GM12801 (cell line): ENCODE measurements around the gene SCAMP5.

ENCODE experiments used
- TF ChIP-seq, protein P1 (sequence below): IDR thresholded peaks from one replicate; pipeline ENCODE4 v1.5.1; 2011; ENCODE audit warnings: control low read depth; ENCODE audit not compliant: insufficient read length; ENCODE audit errors: extremely low read depth

The SCAMP5 gene

DNA sequence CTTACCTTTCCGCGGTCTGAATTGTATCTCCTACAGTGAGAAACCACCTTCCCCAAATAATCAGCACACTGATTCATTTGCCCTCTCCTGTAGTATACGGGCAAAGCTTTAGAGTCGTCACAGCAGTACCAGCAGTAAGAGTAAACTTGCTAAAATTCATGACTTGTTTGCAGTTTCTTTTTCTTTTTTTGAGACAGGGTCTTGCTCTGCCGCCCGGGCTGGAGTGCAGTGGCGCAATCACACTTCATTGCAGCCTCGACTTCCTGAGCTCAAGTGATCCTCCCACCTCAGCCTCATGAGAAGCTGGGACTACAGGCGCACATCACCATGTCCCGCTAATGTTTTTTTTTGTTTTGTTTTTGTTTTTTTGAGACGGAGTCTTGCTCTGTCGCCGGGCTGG lies 11.9 kb downstream of the SCAMP5 start:
- TF ChIP-seq, protein P1, sequence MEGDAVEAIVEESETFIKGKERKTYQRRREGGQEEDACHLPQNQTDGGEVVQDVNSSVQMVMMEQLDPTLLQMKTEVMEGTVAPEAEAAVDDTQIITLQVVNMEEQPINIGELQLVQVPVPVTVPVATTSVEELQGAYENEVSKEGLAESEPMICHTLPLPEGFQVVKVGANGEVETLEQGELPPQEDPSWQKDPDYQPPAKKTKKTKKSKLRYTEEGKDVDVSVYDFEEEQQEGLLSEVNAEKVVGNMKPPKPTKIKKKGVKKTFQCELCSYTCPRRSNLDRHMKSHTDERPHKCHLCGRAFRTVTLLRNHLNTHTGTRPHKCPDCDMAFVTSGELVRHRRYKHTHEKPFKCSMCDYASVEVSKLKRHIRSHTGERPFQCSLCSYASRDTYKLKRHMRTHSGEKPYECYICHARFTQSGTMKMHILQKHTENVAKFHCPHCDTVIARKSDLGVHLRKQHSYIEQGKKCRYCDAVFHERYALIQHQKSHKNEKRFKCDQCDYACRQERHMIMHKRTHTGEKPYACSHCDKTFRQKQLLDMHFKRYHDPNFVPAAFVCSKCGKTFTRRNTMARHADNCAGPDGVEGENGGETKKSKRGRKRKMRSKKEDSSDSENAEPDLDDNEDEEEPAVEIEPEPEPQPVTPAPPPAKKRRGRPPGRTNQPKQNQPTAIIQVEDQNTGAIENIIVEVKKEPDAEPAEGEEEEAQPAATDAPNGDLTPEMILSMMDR, result no peak

GRCh38 chr15:75008221-75008625 lies 12.9 kb downstream of the SCAMP5 start:
- TF ChIP-seq, protein P1, result no peak

- TF ChIP-seq, protein P1, result no peak
Measured at GRCh38 chr15:75008629-75009326, 13.4 kb downstream of the SCAMP5 start.

DNA sequence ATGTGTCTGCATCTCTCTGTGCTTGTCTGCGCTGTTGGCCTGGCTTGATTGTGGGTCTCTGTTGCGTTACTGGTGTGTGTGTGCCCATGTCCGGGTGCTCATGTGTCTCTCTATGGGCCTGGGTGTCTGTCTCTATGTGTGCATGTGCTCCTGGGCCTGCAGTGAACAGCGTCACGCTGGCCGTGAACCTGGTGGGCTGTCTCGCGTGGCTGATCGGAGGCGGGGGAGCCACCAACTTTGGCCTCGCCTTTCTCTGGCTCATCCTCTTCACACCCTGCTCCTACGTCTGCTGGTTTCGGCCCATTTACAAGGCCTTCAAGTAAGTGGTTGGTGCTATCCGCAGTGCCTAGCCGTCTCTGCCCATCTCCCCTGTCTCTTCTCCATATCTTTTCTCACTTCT lies 21.1 kb downstream of the SCAMP5 start:
- TF ChIP-seq, protein P1, result no peak

DNA sequence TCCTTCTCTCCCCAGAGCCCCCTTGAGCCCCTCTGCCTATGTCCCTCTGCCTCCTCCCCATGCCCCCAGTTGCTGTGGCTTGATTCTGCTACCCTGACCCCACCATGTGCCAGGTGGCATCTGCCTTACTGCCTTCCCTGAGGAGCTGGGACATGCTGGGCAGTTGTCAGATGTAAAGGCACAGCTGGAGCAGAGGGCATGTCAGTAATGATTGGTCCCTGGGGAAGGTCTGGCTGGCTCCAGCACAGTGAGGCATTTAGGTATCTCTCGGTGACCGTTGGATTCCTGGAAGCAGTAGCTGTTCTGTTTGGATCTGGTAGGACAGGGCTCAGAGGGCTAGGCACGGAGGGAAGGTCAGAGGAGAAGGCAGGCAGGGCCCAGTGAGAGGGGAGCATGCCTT lies 24.6 kb downstream of the SCAMP5 start:
- TF ChIP-seq, protein P1, result no peak

- TF ChIP-seq, protein P1, result no peak
Measured at GRCh38 chr15:75021341-75021740, 26.0 kb downstream of the SCAMP5 start.

DNA sequence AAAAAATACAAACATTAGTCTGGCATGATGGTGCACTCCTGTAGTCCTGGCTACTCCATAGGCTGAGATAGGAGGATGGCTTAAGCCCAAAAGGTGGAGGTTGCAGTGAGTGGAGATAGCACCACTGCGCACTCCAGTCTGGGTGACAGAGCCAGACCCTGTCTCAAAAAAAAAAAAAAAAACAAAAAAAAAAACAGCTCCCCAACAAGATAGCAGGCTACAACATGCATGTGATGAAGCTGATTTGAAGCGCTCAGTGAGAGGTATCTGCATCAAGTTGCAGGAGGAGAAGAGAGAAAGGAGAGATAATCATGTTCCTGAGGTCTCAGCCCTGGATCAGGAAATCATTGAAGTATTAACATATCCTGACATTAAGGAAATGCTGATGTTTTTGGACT lies 27.4 kb downstream of the SCAMP5 start:
- TF ChIP-seq, protein P1, result no peak
